Chondrocyte (in vitro differentiated cells): Measurements from ENCODE around the gene OPN1SW. TPM values are rescaled to one million over a fixed set of nuclear protein-coding genes. Genes with fewer than 3 reads are reported as not detected.

Source experiments
- DNase-seq: peaks from one replicate; pipeline ENCODE4 v3.0.0; 2021; ENCODE audit warnings: mixed read lengths, low spot score
- H3K27ac Mint-ChIP-seq: one replicate; pipeline ENCODE4 v1.8.0; 2021; ENCODE audit warnings: mild to moderate bottlenecking, moderate library complexity, mixed read lengths; ENCODE audit not compliant: unreplicated experiment
- H3K27me3 Mint-ChIP-seq: 2 replicates; pipeline ENCODE4 v1.8.0; 2021; ENCODE audit warnings: low read depth, mixed read lengths
- H3K36me3 Mint-ChIP-seq: 2 replicates; pipeline ENCODE4 v1.8.0; 2021; ENCODE audit warnings: low read depth, mixed read lengths
- H3K4me1 Mint-ChIP-seq: 2 replicates; pipeline ENCODE4 v1.8.0; 2021; ENCODE audit warnings: low read depth, mild to moderate bottlenecking, mixed read lengths
- H3K4me3 Mint-ChIP-seq: one replicate; pipeline ENCODE4 v1.8.0; 2021; ENCODE audit warnings: mild to moderate bottlenecking, moderate library complexity, mixed read lengths; ENCODE audit not compliant: unreplicated experiment
- H3K9me3 Mint-ChIP-seq: 2 replicates; pipeline ENCODE4 v1.8.0; 2021; ENCODE audit warnings: low read depth, mixed read lengths
- CTCF ChIP-seq: fragments of 200-600 bp; sonication (generic); IDR thresholded peaks from 2 replicates; pipeline ENCODE4 v1.5.0; 2021; ENCODE audit warnings: antibody characterized with exemption, mild to moderate bottlenecking, moderate library complexity
- total RNA-seq: library from RNA; stranded (reverse); gene quantifications from 3 replicates; pipeline ENCODE4 v1.2.1, GENCODE V29; 2021

Gene OPN1SW
- total RNA-seq, 1 donor from 2014 or later: not detected

GRCh38 chr7:128742206-128742605 is 33.4 kb downstream of the OPN1SW start:
- Mint-ChIP-seq H3K27ac (peak overlapping the region; percentile 99), H3K36me3 (peaks cover 2% of the 10 kb centered on the region), H3K4me3 (peak overlapping the region; percentile 90), H3K27me3 (no peaks in the 10 kb centered on the region), H3K9me3 (no peaks in the 10 kb centered on the region), H3K4me1 (peaks cover 70% of the 10 kb centered on the region)
- no peak for TF ChIP-seq CTCF
- no peak for DNase-seq

- peaks cover 2% of the 10 kb centered on the region for H3K36me3 Mint-ChIP-seq
- H3K27me3 Mint-ChIP-seq: no peaks in the 10 kb centered on the region
- TF ChIP-seq CTCF: no peak
- peaks cover 66% of the 10 kb centered on the region for H3K4me1 Mint-ChIP-seq
- no peak for DNase-seq
- H3K4me3 Mint-ChIP-seq: peak overlapping the region; percentile 90
- H3K9me3 Mint-ChIP-seq: no peaks in the 10 kb centered on the region
- peak overlapping the region; percentile 99 for H3K27ac Mint-ChIP-seq
Observed at GRCh38 chr7:128741491-128741890, 34.1 kb downstream of the OPN1SW start.

GRCh38 chr7:128740996-128741395 is 34.6 kb downstream of the OPN1SW start:
- peaks cover 2% of the 10 kb centered on the region for H3K36me3 Mint-ChIP-seq
- DNase-seq: no peak
- H3K4me1 Mint-ChIP-seq: peaks cover 64% of the 10 kb centered on the region
- no peak for TF ChIP-seq CTCF
- no peaks in the 10 kb centered on the region for H3K9me3 Mint-ChIP-seq
- H3K27ac Mint-ChIP-seq: peak overlapping the region; percentile 99
- peak overlapping the region; percentile 90 for H3K4me3 Mint-ChIP-seq
- no peaks in the 10 kb centered on the region for H3K27me3 Mint-ChIP-seq

- no peaks in the 10 kb centered on the region for H3K9me3 Mint-ChIP-seq
- DNase-seq: no peak
- peak overlapping the region; percentile 99 for H3K27ac Mint-ChIP-seq
- peaks cover 2% of the 10 kb centered on the region for H3K36me3 Mint-ChIP-seq
- peaks cover 56% of the 10 kb centered on the region for H3K4me1 Mint-ChIP-seq
- no peaks in the 10 kb centered on the region for H3K27me3 Mint-ChIP-seq
- no peak for TF ChIP-seq CTCF
- peak overlapping the region; percentile 90 for H3K4me3 Mint-ChIP-seq
Observed at GRCh38 chr7:128739990-128740682, 35.5 kb downstream of the OPN1SW start.

GRCh38 chr7:128739048-128739962 is 36.3 kb downstream of the OPN1SW start, which contains the start of gene CALU:
TSS of gene CALU (plus strand) at chr7:128739359. CDS start at chr7:128748584, 9,225 bp downstream.
- Mint-ChIP-seq H3K4me3 (peak within 1 kb of the TSS; percentile 90), H3K9me3 (no peaks in the 10 kb centered on the region), H3K27me3 (no peaks in the 10 kb centered on the region), H3K36me3 (no peaks in the 10 kb centered on the region), H3K4me1 (peaks cover 48% of the 10 kb centered on the region), H3K27ac (peak within 1 kb of the TSS; percentile 99)
- TF ChIP-seq CTCF: no peak
- peak; percentile 99 for DNase-seq
